Endothelial cell of umbilical vein (primary cell): ENCODE measurements around the gene FAM193A. TPM values are rescaled to one million over a fixed set of nuclear protein-coding genes. Genes with fewer than 3 reads are reported as not detected.
A peak's percentile ranks its signal among the peaks of the same experiment; 100 is the strongest.

ENCODE experiments used
- BruUV-seq: library from RNA; stranded (reverse); fragments of 400-500 nt; replicated peaks from 2 replicates; lab custom pipeline; 2021; lab: Mats Ljungman, UMichigan
- CTCF ChIA-PET: fragments of 300-600, 350-600 bp; sonication (Branson Sonifier 250); formaldehyde crosslinking; loops from one replicate; lab custom pipeline; 2021; ENCODE audit warnings: antibody characterized with exemption, inconsistent platforms; lab: Charles Lee
- POLR2A ChIA-PET: fragments of 300-600, 350-600 bp; sonication (Branson Sonifier 250); formaldehyde crosslinking; loops from one replicate; lab custom pipeline; 2021; ENCODE audit warnings: antibody characterized with exemption, inconsistent platforms; lab: Charles Lee
- DNase-seq: peaks from one replicate; pipeline ENCODE4 v3.0.0-alpha.2; 2011; ENCODE audit warnings: low read depth, low spot score
- FAIRE-seq: peaks from 2 replicates; lab custom pipeline; 2011; peaks lifted over from hg19 to GRCh38; lab: Jason Lieb, UNC
- H2AFZ ChIP-seq: 2 replicates; pipeline ENCODE4 v1.6.0; 2012; ENCODE audit warnings: low read depth, low read length, control low read depth, inconsistent platforms
- H3K27ac ChIP-seq: 2 replicates; pipeline ENCODE4 v1.5.1; 2011; ENCODE audit warnings: low read depth, mild to moderate bottlenecking, control low read depth, low read length, moderate library complexity; ENCODE audit not compliant: insufficient read depth
- H3K27me3 ChIP-seq, 2 experiments: 2 replicates each; pipeline versions ENCODE4 v1.6.0 to v1.6.1; 2011; ENCODE audit warnings: low read length in 2 of 2, mixed read lengths in 1 of 2; ENCODE audit not compliant: control insufficient read depth in 2 of 2, insufficient read depth in 2 of 2
- H3K36me3 ChIP-seq, 2 experiments: 2 replicates in 1 of 2; 3 replicates in 1 of 2; pipeline ENCODE4 v1.5.1; 2011; ENCODE audit warnings: low read length in 2 of 2, mild to moderate bottlenecking in 1 of 2, moderate library complexity in 1 of 2; ENCODE audit not compliant: control insufficient read depth in 2 of 2, insufficient read depth in 2 of 2; ENCODE audit errors: extremely low read depth in 1 of 2
- H3K4me1 ChIP-seq: 3 replicates; pipeline ENCODE4 v1.5.1; 2011; ENCODE audit warnings: mild to moderate bottlenecking, low read length; ENCODE audit not compliant: control insufficient read depth, insufficient read depth; ENCODE audit errors: extremely low read depth
- H3K4me2 ChIP-seq: 2 replicates; pipeline ENCODE4 v1.6.1; 2011; ENCODE audit warnings: low read length, control low read depth, mixed read lengths; ENCODE audit not compliant: insufficient read depth
- H3K4me3 ChIP-seq, 3 experiments: fragments of 200-600 bp in 1 of 3; sonication (generic), shearing (Covaris generic) in 1 of 3; replicated peaks in 1 of 3; 2 replicates each; pipeline ENCODE4 v1.5.1; 2011 to 2016; ENCODE audit warnings: control low read depth in 3 of 3, low read length in 3 of 3, mild to moderate bottlenecking in 2 of 3, inconsistent platforms in 1 of 3, low read depth in 1 of 3, moderate library complexity in 1 of 3; ENCODE audit not compliant: insufficient read depth in 1 of 3
- H3K79me2 ChIP-seq: 2 replicates; pipeline ENCODE4 v1.6.0; 2012; ENCODE audit warnings: low read length, inconsistent platforms; ENCODE audit not compliant: control insufficient read depth, insufficient read depth
- H3K9ac ChIP-seq: replicated peaks from 2 replicates; pipeline ENCODE3; 2011; ENCODE audit warnings: low read length, control low read depth; ENCODE audit not compliant: insufficient read depth; ENCODE audit errors: extremely low read depth
- H3K9me1 ChIP-seq: replicated peaks from 3 replicates; pipeline ENCODE4 v1.6.0; 2011; ENCODE audit warnings: mild to moderate bottlenecking, low read length; ENCODE audit not compliant: control insufficient read depth, insufficient read depth; ENCODE audit errors: extremely low read depth
- H3K9me3 ChIP-seq: replicated peaks from 2 replicates; pipeline ENCODE4 v1.5.1; 2012; ENCODE audit warnings: low read length, inconsistent platforms; ENCODE audit not compliant: control insufficient read depth, insufficient read depth
- H4K20me1 ChIP-seq: replicated peaks from 2 replicates; pipeline ENCODE3; 2011; ENCODE audit warnings: mild to moderate bottlenecking, low read length; ENCODE audit not compliant: control insufficient read depth, insufficient read depth; ENCODE audit errors: extremely low read depth
- MYC ChIP-seq: IDR thresholded peaks from one replicate; pipeline ENCODE4 v1.6.1; 2011; ENCODE audit warnings: mild to moderate bottlenecking, low read depth, low read length
- POLR2AphosphoS5 ChIP-seq: IDR thresholded peaks from 2 replicates; pipeline ENCODE4 v1.6.1; 2012; ENCODE audit warnings: low read depth, mild to moderate bottlenecking, control low read depth, low read length, moderate library complexity; ENCODE audit not compliant: insufficient read depth
- dilution Hi-C: fragments of 300-500 bp; cut with MboI; formaldehyde crosslinking; loops from one replicate; pipeline ENCODE4 v1.15.0; 2019; ENCODE audit warnings: low sequenced_read_pairs; ENCODE audit not compliant: extremely low pct_ligation_motif_present
- intact Hi-C: fragments of 100-400 bp; cut with micrococcal nuclease; formaldehyde crosslinking; loops from one replicate; pipeline ENCODE4 v1.10.0; 2022
- polyA plus RNA-seq, 4 experiments: library from polyadenylated mRNA; depleted of rRNA in 3 of 4; stranded (reverse) in 3 of 4; unstranded in 1 of 4; fragments of >200 nt; gene quantifications; 2 replicates each; pipeline versions ENCODE4 v1.2.1 to v1.2.3, GENCODE V29; 2011 to 2012; ENCODE audit warnings: missing spikeins in 1 of 4
- total RNA-seq: library from RNA; stranded (reverse); gene quantifications from 2 replicates; pipeline ENCODE4 v1.2.3, GENCODE V29; 2021
- TF ChIP-seq, protein P1 (sequence below), 2 donors: IDR thresholded peaks; 1 replicate in 1 of 2; 2 replicates in 1 of 2; pipeline ENCODE4 v1.5.1; 2011; ENCODE audit warnings: low read length in 2 of 2, mild to moderate bottlenecking in 2 of 2, moderate library complexity in 2 of 2, control low read depth in 1 of 2, inconsistent platforms in 1 of 2, low read depth in 1 of 2; ENCODE audit not compliant: insufficient read depth in 1 of 2; ENCODE audit errors: extremely low read depth in 1 of 2

FAM193A gene
- total and polyA plus RNA-seq, 2 donors (not counting 3 experiments of a cell fraction or from before 2014, with no cell fraction given): 12.3 to 32.1 TPM

DNA sequence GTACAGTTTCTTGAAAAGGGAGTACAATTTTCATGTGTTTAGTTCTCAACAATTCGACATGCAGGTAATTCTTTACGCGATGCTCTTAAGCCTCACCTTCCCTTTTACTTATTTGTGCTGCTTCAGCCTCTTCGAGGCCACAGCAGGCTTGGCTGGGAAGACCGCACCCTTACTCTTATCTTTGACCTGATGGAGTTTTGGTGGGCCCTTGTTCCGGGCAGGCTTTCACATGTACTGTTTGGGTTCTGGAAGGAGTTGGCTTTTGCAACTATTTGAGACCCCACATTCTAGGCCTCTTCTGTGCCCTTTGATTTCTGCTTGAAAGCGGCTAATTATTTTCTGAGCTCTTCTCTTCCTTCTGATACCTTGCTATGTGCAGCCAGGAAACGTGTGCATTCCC is 60.2 kb downstream of the FAM193A start:
- dilution Hi-C loops: no loop called here
- Histone ChIP-seq H3K79me2 (peaks cover 90% of the 10 kb centered on the region), H3K4me2 (no peak overlapping the region), H3K27ac (no peak overlapping the region), H3K36me3 (peaks cover 2 to 4% of the 10 kb centered on the region in 2 experiments), H3K9ac (no peak overlapping the region), H2AFZ (no peak overlapping the region), H4K20me1 (peaks cover 3% of the 10 kb centered on the region), H3K27me3 (no peaks in the 10 kb centered on the region), H3K4me1 (peaks cover 11% of the 10 kb centered on the region), H3K9me3 (no peaks in the 10 kb centered on the region), H3K9me1 (no peaks in the 10 kb centered on the region), H3K4me3 (no peak overlapping the region)
- BruUV-seq: no TSS peak
- intact Hi-C loops: no loop called here
- CTCF ChIA-PET: no interaction called here
- POLR2A ChIA-PET: no interaction called here
- DNase-seq (no peak), FAIRE-seq (no peak)
- no peak for TF ChIP-seq POLR2AphosphoS5

DNA sequence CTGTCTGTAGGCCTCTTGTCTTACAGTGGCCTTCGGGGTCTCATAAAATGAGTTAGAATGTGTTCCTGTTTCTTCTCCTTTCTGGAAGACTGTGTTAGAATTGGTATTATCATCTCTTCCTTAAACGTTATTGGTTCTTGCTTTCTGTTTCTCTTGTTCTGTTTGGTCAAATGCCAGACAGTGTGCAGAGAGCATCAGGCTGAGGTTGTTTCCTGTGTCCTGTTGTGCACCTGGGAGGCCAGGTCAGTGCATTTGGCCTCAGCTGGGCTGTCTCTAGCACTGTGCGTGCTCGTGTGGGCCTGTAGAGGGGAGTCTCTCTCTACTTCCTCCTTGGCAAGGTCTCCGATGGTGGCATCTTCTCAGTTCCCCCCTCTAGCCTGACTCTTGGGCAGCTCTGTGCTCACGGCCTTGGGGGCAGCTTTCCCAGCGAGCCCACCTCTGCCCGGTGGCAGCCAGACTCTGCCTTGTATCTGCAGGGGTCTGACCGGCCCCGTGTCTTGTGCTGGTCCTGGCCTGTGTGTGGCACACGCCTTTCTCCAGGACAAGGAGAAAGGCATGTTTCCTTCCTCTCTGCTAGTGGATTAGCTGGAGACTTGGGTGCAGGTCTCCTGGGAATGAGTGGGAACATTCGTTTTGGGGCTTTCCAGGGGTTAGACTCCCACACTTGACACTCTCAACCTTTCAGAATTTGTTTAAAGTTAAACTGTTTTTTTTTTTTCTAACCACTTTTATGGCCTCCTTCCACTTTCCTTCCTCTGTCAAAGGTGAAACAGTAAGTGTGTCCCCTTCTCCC is 62.3 kb downstream of the FAM193A start:
- dilution Hi-C loops: no loop called here
- no TSS peak for BruUV-seq
- POLR2A ChIA-PET: no interaction called here

More for the DNA sequence above, 62.3 kb downstream of the FAM193A start:
- Histone ChIP-seq H3K36me3 (peaks cover 2 to 4% of the 10 kb centered on the region in 2 experiments), H4K20me1 (peaks cover 3% of the 10 kb centered on the region), H2AFZ (no peak overlapping the region), H3K4me3 (no peak overlapping the region), H3K4me2 (no peak overlapping the region), H3K27me3 (no peaks in the 10 kb centered on the region), H3K9ac (no peak overlapping the region), H3K4me1 (peaks cover 11% of the 10 kb centered on the region), H3K27ac (no peak overlapping the region), H3K9me3 (no peaks in the 10 kb centered on the region), H3K9me1 (no peaks in the 10 kb centered on the region), H3K79me2 (peaks cover 76% of the 10 kb centered on the region)
- FAIRE-seq (no peak), DNase-seq (peak; percentile 34)
- intact Hi-C loops: no loop called here
- TF ChIP-seq MYC: no peak
- TF ChIP-seq, protein P1, sequence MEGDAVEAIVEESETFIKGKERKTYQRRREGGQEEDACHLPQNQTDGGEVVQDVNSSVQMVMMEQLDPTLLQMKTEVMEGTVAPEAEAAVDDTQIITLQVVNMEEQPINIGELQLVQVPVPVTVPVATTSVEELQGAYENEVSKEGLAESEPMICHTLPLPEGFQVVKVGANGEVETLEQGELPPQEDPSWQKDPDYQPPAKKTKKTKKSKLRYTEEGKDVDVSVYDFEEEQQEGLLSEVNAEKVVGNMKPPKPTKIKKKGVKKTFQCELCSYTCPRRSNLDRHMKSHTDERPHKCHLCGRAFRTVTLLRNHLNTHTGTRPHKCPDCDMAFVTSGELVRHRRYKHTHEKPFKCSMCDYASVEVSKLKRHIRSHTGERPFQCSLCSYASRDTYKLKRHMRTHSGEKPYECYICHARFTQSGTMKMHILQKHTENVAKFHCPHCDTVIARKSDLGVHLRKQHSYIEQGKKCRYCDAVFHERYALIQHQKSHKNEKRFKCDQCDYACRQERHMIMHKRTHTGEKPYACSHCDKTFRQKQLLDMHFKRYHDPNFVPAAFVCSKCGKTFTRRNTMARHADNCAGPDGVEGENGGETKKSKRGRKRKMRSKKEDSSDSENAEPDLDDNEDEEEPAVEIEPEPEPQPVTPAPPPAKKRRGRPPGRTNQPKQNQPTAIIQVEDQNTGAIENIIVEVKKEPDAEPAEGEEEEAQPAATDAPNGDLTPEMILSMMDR (IDR thresholded peaks at IDR 0.05; ENCODE audit: extremely low read depth in 1 of 2, insufficient read depth in 1 of 2, low read depth in 1 of 2, low read length in 2 of 2): peak in 1 of 2 donors; percentile 15
- CTCF ChIA-PET: interaction anchor here (0.6 to 1.2 kb wide), 2 partner anchors 9 to 538 kb away, joined by 3 read pairs; no protein-coding TSS in a partner anchor
